ENCODE results near the gene ELP4. TPM values are rescaled to one million over a fixed set of nuclear protein-coding genes. Genes with fewer than 3 reads are reported as not detected.

Gene ELP4
- total and polyA plus RNA-seq, 2 donors from 2014 or later: 20.3 to 26.2 TPM

DNA sequence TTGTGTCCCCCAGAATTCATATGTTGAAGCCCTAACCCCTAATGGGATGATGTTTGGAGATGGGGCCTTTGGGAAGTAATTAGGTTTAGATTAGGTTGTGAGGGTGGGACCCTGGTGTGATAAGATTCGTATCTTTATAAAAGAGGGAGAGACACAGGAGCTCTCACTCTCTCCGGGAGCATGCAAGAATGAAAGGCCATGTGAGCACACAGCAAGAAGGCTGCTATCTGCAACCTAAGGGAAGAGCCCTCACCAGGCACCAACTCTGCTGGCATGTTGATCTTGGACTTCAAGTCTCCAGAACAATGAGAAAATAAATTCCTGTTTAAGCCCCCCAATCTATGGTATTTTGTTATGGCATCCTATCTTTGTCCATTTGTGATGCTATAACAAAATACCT is 97.3 kb downstream of the ELP4 start:
- intact Hi-C loops (cut with DNase I): no loop called here
- no peak overlapping the region for H3K27ac ChIP-seq (ENCODE audit: low read depth in 2 of 2, low read length in 2 of 2)
- no peak for DNase-seq
- no peak overlapping the region for H3K4me3 ChIP-seq (ENCODE audit: low read length in 3 of 3)
- H3K9me3 ChIP-seq (ENCODE audit: control insufficient read depth in 2 of 3, insufficient read depth in 1 of 3, low read length in 3 of 3): no peaks in the 10 kb centered on the region
- H3K27me3 ChIP-seq (ENCODE audit: control insufficient read depth, insufficient read depth, low read length): no peaks in the 10 kb centered on the region
- TF ChIP-seq, protein P1, sequence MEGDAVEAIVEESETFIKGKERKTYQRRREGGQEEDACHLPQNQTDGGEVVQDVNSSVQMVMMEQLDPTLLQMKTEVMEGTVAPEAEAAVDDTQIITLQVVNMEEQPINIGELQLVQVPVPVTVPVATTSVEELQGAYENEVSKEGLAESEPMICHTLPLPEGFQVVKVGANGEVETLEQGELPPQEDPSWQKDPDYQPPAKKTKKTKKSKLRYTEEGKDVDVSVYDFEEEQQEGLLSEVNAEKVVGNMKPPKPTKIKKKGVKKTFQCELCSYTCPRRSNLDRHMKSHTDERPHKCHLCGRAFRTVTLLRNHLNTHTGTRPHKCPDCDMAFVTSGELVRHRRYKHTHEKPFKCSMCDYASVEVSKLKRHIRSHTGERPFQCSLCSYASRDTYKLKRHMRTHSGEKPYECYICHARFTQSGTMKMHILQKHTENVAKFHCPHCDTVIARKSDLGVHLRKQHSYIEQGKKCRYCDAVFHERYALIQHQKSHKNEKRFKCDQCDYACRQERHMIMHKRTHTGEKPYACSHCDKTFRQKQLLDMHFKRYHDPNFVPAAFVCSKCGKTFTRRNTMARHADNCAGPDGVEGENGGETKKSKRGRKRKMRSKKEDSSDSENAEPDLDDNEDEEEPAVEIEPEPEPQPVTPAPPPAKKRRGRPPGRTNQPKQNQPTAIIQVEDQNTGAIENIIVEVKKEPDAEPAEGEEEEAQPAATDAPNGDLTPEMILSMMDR (IDR thresholded peaks at IDR 0.05; ENCODE audit: borderline replicate concordance, extremely low read depth, insufficient read depth): no peak
- H3K36me3 ChIP-seq (ENCODE audit: control insufficient read depth in 2 of 3, insufficient read depth in 3 of 3, low read length in 3 of 3): no peaks in the 10 kb centered on the region
- no peak for FAIRE-seq
- no peaks in the 10 kb centered on the region for H3K4me1 ChIP-seq (ENCODE audit: control insufficient read depth in 2 of 3, insufficient read depth in 2 of 3, low read depth in 1 of 3, low read length in 3 of 3)
- H3K9ac ChIP-seq (ENCODE audit: low read length in 3 of 3): no peak overlapping the region

DNA sequence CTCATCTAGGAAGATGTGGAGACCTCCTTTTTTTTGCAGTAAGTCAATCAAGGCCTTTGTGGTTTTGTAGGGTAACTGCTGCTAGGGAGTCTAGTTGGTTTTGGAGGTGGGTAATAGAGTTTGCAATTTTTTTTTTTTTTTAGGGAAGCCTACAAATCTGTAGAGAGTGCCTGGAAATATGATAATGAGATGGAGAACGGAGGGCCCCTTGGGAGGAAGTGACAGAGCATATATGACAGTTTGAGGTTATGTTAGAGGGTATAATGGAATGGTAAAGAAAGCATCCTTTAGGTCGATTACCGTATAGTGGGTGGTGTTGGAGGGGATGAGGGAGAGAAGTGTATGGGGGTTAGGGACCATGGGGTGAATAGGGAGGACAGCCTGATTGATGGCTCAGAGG is 98.3 kb downstream of the ELP4 start:
- no peak overlapping the region for H3K4me3 ChIP-seq (ENCODE audit: low read length in 3 of 3)
- H3K27me3 ChIP-seq (ENCODE audit: control insufficient read depth, insufficient read depth, low read length): no peaks in the 10 kb centered on the region
- no peaks in the 10 kb centered on the region for H3K36me3 ChIP-seq (ENCODE audit: control insufficient read depth in 2 of 3, insufficient read depth in 3 of 3, low read length in 3 of 3)
- no peaks in the 10 kb centered on the region for H3K9me3 ChIP-seq (ENCODE audit: control insufficient read depth in 2 of 3, insufficient read depth in 1 of 3, low read length in 3 of 3)
- H3K4me1 ChIP-seq (ENCODE audit: control insufficient read depth in 2 of 3, insufficient read depth in 2 of 3, low read depth in 1 of 3, low read length in 3 of 3): peaks cover 0 to 5% (median 0%) of the 10 kb centered on the region in 3 donors
- H3K9ac ChIP-seq (ENCODE audit: low read length in 3 of 3): no peak overlapping the region
- DNase-seq (no peak), FAIRE-seq (no peak)
- intact Hi-C loops (cut with DNase I): no loop called here
- H3K27ac ChIP-seq (ENCODE audit: low read depth in 2 of 2, low read length in 2 of 2): no peak overlapping the region
- TF ChIP-seq, protein P1 (IDR thresholded peaks at IDR 0.05; ENCODE audit: borderline replicate concordance, extremely low read depth, insufficient read depth): no peak

DNA sequence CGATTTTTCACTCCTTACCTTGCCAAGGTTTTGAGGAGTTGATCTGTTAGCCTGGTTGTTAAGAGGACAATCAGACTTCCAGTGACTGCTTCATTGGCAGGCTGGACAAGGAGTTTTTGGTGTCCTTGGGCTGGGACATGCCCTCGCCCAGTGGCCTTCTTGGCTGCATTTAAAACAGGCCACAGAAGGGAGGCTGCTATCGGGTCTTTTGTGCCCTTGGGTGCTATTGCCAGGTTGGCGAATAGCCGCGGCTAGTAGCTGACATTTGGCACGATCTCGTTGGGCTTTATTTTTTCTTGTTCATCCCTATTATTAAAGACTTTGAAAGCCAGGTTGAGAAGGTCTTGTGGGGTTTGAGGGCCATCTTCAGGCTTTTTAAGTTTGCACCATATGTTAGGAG is 99.4 kb downstream of the ELP4 start:
- Histone ChIP-seq H3K9me3 (ENCODE audit: control insufficient read depth in 2 of 3, insufficient read depth in 1 of 3, low read length in 3 of 3) (no peaks in the 10 kb centered on the region), H3K4me3 (ENCODE audit: low read length in 3 of 3) (no peak overlapping the region), H3K36me3 (ENCODE audit: control insufficient read depth in 2 of 3, insufficient read depth in 3 of 3, low read length in 3 of 3) (no peaks in the 10 kb centered on the region), H3K9ac (ENCODE audit: low read length in 3 of 3) (no peak overlapping the region), H3K27ac (ENCODE audit: low read depth in 2 of 2, low read length in 2 of 2) (no peak overlapping the region), H3K4me1 (ENCODE audit: control insufficient read depth in 2 of 3, insufficient read depth in 2 of 3, low read depth in 1 of 3, low read length in 3 of 3) (peaks cover 0 to 5% (median 0%) of the 10 kb centered on the region in 3 donors), H3K27me3 (ENCODE audit: control insufficient read depth, insufficient read depth, low read length) (no peaks in the 10 kb centered on the region)
- intact Hi-C loops (cut with DNase I): no loop called here
- FAIRE-seq (no peak), DNase-seq (no peak)
- TF ChIP-seq, protein P1 (IDR thresholded peaks at IDR 0.05; ENCODE audit: borderline replicate concordance, extremely low read depth, insufficient read depth): no peak

DNA sequence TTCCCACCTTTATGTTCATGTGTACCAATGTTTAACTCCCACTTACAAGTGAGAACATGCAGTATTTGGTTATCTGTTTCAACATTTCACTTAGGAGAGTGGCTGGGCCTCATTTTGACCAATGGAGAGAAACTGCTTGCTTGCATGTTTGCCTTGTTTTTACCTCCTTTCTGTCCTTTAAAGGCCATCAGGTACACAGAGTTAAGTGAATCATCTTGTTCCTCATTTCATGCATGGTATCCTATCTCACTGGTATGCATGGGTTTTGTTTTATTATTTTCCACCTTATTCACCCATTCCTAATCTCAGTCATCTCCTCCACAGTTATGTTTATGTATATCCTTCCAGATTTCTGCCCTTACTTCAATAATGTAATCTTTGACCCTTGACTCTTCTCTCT is 101.0 kb downstream of the ELP4 start:
- no peak overlapping the region for H3K27ac ChIP-seq (ENCODE audit: low read depth in 2 of 2, low read length in 2 of 2)
- TF ChIP-seq, protein P1 (IDR thresholded peaks at IDR 0.05; ENCODE audit: borderline replicate concordance, extremely low read depth, insufficient read depth): no peak
- H3K36me3 ChIP-seq (ENCODE audit: control insufficient read depth in 2 of 3, insufficient read depth in 3 of 3, low read length in 3 of 3): no peaks in the 10 kb centered on the region
- no peaks in the 10 kb centered on the region for H3K9me3 ChIP-seq (ENCODE audit: control insufficient read depth in 2 of 3, insufficient read depth in 1 of 3, low read length in 3 of 3)
- intact Hi-C loops (cut with DNase I): no loop called here
- FAIRE-seq: no peak
- H3K27me3 ChIP-seq (ENCODE audit: control insufficient read depth, insufficient read depth, low read length): no peaks in the 10 kb centered on the region
- H3K4me3 ChIP-seq (ENCODE audit: low read length in 3 of 3): no peak overlapping the region
- no peak overlapping the region for H3K9ac ChIP-seq (ENCODE audit: low read length in 3 of 3)
- no peak for DNase-seq
- peaks cover 0 to 5% (median 0%) of the 10 kb centered on the region in 3 donors for H3K4me1 ChIP-seq (ENCODE audit: control insufficient read depth in 2 of 3, insufficient read depth in 2 of 3, low read depth in 1 of 3, low read length in 3 of 3)

Measured in kidney (tissue), 14 donors.